Fibroblast of villous mesenchyme (primary cell): Measurements from ENCODE around the gene KCTD3. TPM values are rescaled to one million over a fixed set of nuclear protein-coding genes. Genes with fewer than 3 reads are reported as not detected.

Source experiments
- DNase-seq: peaks from one replicate; pipeline ENCODE4 v3.0.0-alpha.2; 2010; ENCODE audit warnings: low read depth
- H3K4me3 ChIP-seq: 2 replicates; pipeline ENCODE4 v1.5.1; 2011; ENCODE audit warnings: low read depth, mild to moderate bottlenecking, low read length
- total RNA-seq: library from RNA; depleted of rRNA; stranded (reverse); fragments of >200 nt; gene quantifications from 2 replicates; pipeline ENCODE4 v1.2.3, GENCODE V29; 2012
- TF ChIP-seq, protein P1 (sequence below): IDR thresholded peaks from 2 replicates; pipeline ENCODE4 v1.5.1; 2012; ENCODE audit warnings: low read depth, mild to moderate bottlenecking, low read length; ENCODE audit not compliant: insufficient read depth

KCTD3 gene
- total RNA-seq, 1 donor = 60.9 TPM

DNA sequence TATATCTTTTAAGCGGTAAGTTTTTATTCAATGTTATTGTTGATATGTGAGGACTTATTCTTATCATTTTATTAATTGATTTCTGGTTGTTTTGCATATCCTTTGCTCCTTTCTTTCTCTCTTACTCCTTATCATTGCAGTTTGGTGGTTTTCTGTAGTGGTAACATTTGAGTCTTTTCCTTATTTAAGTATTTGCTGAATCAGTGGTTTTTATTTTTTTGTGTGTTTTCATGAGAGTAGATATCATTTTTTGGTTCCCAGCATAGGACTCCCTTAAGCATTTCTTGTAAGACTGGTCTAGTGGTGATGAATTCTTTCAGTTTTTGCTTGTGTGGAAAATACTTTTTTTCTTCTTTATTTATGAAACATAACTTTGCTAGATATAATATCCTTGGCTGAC is 12.2 kb upstream of the KCTD3 start:
- TF ChIP-seq, protein P1, sequence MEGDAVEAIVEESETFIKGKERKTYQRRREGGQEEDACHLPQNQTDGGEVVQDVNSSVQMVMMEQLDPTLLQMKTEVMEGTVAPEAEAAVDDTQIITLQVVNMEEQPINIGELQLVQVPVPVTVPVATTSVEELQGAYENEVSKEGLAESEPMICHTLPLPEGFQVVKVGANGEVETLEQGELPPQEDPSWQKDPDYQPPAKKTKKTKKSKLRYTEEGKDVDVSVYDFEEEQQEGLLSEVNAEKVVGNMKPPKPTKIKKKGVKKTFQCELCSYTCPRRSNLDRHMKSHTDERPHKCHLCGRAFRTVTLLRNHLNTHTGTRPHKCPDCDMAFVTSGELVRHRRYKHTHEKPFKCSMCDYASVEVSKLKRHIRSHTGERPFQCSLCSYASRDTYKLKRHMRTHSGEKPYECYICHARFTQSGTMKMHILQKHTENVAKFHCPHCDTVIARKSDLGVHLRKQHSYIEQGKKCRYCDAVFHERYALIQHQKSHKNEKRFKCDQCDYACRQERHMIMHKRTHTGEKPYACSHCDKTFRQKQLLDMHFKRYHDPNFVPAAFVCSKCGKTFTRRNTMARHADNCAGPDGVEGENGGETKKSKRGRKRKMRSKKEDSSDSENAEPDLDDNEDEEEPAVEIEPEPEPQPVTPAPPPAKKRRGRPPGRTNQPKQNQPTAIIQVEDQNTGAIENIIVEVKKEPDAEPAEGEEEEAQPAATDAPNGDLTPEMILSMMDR = no peak
- no peak overlapping the region for H3K4me3 ChIP-seq
- DNase-seq = no peak

DNA sequence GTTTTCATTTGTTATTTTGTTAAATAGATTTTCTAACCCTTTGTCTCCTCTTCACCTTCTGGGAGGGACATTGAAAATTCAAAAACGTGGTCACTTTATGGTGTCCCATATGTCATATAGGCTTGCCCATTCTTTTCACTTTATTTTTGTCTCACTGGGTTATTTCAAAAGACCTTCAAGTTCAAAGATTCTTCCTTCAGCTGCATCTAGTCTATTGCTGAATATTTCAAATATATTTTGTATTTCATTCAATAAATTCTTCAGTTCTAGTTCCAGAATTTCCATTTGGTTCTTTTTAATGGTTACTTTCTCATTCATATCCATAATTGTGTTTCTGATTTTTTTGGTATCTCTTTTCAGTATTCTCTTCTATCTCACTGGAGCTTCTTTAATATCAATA is 11.6 kb upstream of the KCTD3 start:
- H3K4me3 ChIP-seq = no peak overlapping the region

DNA sequence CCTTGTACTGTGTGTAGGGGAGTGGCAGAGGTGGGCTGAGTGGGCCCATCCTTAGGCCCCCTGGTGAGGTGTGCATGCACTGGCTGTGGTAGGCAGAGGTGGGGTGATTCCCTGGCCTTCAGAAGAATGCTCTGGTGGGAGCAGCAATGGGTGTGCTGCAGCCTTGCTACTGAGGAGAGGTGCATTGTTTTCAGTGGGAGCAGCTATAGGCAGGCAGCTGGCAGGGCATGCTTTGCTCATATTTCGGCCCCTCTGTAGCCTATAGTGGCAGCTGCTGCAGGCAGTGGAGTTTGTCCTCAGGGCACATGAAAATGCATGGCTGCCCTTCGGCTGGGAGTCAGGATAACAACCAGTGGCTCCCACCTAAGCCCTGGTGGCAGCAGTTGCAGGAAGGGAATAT is 10.1 kb upstream of the KCTD3 start:
- DNase-seq = no peak
- TF ChIP-seq, protein P1 = no peak
- no peak overlapping the region for H3K4me3 ChIP-seq

More for the DNA sequence above, 11.6 kb upstream of the KCTD3 start:
- DNase-seq = no peak
- TF ChIP-seq, protein P1 = no peak

DNA sequence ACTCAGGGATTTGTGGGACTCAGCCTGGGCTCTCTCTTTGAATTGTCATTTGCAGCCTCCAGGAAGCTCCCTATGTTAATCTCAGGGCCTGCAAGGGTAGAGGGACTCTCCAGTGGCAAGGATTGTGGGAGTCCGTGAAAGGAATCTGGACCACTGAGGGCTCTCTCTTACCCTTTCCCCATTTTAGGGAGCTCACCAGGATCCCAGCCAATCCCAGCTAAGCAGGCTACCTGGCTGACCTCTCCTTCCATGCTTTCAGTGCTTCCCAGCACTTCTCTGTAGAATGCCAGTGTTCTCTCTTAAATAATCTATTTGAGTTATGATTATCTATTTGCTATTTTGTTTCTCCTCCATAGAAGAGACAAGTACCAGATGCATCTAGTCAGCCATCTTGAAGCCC is 9.6 kb upstream of the KCTD3 start:
- DNase-seq = no peak
- no peak overlapping the region for H3K4me3 ChIP-seq
- TF ChIP-seq, protein P1 = no peak

DNA sequence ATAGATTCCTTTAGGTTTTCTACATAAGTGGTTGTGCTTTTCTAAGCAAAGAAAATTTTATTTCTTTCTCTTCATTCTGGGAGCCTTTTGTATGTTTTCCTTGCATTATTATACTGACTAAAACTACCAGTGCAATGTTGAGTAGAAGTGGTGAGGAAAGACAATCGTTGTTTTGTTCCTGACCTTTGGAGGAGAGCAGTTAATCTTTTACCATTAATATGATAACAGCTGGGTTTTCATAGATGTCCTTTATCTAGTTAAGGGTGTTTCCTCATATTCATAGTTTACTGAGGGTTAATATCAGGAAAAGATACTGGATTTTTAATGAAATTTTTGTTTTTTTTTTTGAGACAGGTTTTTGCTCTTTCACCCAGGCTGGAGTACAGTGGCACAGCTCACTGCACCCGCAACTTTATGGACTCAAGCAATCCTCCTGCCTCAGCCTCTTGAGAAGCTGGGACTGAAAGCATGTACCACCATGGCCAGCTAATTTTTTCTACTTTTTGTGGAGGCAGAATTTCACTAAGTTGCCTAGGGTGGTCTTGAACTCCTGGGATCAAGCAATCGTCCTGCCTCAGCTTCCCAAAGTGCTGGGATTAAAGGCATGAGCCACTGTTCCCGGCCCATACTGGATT is 9.0 kb upstream of the KCTD3 start:
- no peak for DNase-seq
- no peak overlapping the region for H3K4me3 ChIP-seq
- TF ChIP-seq, protein P1 = no peak

DNA sequence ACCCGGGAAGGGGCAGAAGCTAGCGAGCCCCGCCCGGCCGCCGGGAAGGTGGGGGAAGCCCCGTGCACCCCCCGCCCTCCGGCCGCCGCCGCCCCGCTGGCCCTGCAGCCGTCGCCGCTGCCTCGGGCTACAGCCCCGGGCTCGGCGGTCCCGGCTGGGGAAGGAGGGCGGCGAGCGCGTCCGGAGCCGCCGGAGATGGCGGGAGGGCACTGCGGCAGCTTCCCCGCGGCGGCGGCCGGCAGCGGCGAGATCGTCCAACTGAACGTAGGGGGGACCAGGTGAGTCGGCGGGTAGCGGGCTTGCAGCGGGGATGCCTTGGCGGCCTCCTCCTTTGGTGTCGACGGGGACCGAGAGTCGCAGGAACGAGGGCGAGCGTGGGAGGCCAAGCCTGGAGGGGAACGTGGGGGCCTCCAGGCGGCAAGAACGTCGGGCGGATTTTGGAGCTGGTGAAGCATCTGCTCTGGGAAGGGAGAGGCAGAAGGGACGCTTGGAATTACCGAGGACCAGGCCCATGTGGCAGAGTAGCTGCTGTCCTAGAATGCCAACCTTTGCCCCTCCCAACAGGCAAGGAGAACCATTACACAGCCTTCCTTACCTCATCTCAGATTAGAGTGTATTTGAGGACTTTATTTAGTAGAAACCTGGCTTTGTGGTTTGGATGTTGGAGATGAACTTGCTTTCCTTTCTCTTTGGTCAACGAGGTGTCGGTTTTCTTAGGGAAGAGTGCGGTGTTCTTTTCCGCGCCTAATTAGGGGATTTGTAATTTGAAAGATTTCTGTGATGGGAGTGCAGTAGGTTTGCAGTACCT is 591 bp downstream of the KCTD3 start:
- peak overlapping the region; percentile 77 for H3K4me3 ChIP-seq
- peak; percentile 61 for DNase-seq
- TF ChIP-seq, protein P1 = no peak
